Renal pelvis (tissue), 4 donors: ENCODE measurements around the gene SERPINE1. TPM values are rescaled to one million over a fixed set of nuclear protein-coding genes. Genes with fewer than 3 reads are reported as not detected.

ENCODE experiments used
- DNase-seq: peaks from one replicate; pipeline ENCODE4 v3.0.0-alpha.2; 2013
- polyA plus RNA-seq, 3 donors: library from polyadenylated mRNA; unstranded; fragments of 120-200 nt; gene quantifications; one replicate each; pipeline ENCODE4 v1.2.1, GENCODE V29; 2013; ENCODE audit not compliant: insufficient read length in 3 of 3

The SERPINE1 gene
- polyA plus RNA-seq, 3 donors: 0.86 to 1.3 (median 1.2) TPM

DNA sequence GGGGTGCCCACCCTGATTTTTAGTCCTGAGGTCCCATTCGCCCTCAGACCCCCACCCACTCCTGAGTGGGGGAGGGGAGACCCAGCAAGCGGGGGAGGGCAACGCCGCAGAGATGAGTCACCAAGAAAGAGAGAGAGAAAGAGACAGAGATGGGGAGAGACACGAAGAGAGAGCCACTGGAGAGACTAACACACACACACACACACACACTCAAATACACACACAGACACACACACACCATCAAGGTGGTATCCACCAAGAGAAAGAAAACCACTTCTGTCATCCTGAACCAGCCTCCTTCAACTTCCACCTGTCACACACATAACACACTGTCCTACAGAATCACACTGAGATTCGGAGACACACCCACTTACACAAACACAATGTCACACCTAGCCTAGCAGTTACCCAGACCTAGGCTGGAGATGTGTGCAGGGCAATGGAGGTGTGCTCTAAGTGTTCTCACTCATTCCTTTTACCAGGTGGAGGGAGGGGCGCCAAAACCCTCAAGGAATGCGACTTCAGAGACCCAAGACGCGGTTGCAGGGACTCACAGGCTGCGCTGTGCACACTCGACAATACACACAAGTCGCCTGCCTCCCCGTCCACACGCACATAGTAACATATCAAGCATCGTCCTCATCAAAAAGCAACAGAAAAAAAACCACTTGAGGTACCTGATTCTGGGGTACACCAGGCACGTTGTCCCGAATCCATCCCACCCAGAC lies 42.4 kb downstream of the SERPINE1 start:
- DNase-seq: no peak

DNA sequence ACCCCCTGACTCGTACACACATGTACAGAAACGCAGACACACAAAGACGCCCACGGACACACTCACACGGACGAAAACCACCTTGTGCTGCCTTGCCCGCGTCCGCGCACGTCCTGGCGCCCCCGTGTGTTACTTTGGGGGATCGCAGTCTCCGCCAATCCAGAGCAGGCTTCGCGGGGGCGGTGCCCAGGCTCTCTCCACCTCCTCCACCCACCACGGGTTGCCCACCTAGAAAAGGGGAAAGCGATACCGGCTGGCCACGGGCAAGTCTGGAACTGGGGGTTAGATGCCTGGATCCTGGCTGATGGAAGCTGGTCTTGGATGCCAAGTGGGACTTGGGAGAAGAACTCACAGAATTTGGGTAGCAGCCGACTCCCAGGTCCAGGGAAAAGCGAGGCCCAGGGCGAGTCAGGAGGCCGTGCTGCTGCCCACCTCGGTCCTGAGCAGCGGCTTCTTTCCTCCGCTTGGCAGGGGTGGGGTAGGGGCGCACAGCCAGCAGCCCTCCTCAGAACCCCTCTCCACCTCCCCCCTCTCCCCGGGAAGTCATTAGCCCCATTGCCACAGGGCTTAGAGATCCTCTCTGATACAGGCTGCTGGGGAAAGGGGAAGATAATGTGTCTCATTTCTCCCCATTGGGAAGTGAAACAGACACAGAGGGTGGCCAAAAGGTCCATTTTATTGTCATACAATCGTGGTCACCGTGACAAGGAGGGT lies 43.1 kb downstream of the SERPINE1 start:
- DNase-seq: no peak

DNA sequence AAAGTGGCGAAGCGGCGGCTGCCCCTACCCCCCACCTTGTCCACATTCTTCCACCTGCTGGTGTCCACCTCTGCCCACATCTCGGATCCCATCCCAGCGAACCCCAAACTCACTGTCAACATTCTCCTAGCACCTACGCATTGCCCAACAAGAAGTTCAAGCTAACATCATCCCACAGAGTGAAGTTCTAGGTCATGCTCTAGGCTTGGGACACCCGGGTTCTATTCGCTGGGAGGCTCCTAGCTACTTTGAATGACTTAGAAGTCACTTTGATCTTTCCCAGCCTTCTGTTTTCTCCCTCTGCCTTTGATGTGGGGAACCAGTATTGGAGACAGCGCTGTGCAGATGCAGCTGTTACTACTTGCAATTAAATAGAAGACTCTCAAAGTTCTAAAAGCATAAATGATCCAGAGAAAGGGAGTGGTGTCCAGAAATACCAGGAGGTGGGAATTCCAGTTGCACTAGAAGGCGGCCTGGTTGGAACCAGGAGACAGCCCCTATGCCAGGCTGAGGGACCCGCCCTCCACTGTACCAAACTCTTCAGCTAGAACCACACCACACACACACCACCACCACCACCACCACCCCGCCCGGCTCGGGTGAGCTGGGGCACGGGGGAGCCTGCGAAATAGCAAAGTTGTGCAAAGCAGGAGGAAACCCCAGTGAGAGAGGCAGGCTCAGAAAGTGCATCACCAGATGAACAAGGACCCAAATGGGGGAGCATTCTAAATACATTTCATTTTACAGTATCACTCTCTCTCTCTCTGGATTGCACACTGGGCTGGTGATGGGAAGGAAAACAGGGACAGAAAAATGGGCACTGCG lies 43.9 kb downstream of the SERPINE1 start:
- DNase-seq: no peak

- no peak for DNase-seq
Measured at GRCh38 chr7:101171442-101171837, 44.5 kb downstream of the SERPINE1 start.

DNA sequence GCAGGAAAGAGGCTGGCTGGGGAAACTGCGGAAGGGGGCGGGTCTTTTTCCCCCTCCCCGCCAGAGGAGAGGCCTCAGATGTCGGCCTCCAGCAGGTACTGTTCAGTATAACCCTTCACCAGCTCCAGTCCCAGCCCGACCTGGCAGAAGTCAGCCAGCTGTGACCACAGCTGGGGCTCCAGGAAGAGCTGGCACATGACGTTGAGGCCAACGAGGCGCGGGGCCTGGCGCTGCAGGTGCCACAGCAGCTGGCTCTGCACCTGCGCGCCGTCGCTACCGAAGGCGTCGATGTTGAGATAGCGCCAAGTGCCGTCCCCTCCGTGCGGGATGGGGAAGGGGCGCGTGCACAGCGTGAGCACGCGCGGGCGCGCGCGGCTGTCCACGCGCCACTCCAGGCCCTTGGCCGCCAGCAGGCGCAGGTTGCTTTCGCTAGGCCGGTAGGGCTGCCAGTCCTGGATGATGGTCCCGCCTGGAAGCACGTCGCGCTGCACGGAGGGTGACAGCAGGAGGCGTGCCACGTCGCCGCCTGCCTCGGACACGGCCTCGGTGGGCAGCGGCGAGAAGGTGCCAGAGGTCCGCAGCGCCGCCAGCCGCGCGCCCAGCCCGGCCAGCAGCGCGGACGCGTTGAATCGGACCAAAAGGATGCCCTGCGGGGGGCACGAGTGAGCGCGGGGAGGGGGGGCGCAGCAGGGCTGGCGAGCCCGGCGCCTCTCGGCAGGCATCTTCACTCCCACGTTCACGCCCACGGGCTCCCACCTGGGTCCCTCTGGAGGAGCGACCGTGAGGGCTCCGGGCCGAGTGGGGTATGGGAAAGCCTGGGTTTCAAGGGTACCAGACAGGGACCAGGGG lies 45.3 kb downstream of the SERPINE1 start:
- DNase-seq: no peak

- DNase-seq: no peak
Measured at GRCh38 chr7:101172854-101173751, 46.2 kb downstream of the SERPINE1 start.

DNA sequence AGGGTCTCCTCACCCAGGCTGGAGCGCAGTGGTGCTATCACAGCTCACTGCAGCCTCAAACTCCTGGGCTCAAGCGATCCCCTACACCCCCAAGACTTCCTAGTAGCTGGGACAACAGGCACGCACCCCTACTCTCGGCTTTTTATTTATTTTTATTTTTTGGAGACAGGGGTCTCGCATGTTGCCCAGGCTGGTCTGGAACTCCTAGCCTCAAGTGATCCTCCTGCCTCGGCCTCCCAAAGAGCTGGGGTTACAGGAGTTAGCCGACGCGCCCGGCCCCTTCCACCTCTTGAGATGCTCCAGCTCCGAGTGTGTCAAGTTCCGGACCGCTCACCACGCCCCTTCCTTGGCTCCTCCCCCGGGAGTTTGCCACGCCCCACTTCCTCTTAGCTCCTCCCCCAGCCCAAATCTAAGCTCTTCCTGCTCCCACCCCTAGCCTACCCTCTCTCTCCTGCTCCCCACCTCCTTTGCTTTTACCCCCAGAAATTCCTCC lies 46.9 kb downstream of the SERPINE1 start:
- no peak for DNase-seq

GRCh38 chr7:101174322-101174854 lies 47.5 kb downstream of the SERPINE1 start:
- DNase-seq: no peak

GRCh38 chr7:101175664-101176063 lies 48.8 kb downstream of the SERPINE1 start:
- DNase-seq: no peak

- no peak for DNase-seq
Measured at GRCh38 chr7:101177644-101178043, 50.7 kb downstream of the SERPINE1 start.

- DNase-seq: no peak
Measured at GRCh38 chr7:101179117-101179516, 52.2 kb downstream of the SERPINE1 start.

DNA sequence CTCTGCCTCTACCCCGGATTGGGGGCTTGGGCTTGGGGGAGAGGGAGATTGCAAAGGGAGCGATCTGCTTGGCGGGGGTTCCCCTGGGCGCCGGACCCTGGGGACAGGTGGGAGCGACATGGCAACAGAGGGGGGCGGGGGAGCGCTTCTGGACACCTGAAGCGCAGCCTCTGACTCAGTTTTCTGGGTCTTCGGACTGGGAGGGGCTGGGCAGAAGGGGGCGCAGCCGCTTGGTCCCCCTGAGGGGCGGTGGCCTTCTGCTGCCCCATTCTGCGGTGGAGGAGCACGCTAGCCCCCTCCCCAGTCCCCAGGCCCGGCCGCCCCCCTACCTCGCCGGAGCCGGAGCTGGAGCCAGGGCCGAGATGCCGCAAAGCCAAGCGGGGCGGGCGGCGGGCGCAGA lies 52.8 kb downstream of the SERPINE1 start:
- no peak for DNase-seq

- DNase-seq: no peak
Measured at GRCh38 chr7:101180130-101180755, 53.3 kb downstream of the SERPINE1 start, which contains the start of gene NAT16. Gene NAT16, minus strand, starts transcription at chr7:101180293. Its CDS starts 5,486 bp downstream, at chr7:101174807.

- no peak for DNase-seq
Measured at GRCh38 chr7:101185258-101185839, 58.4 kb downstream of the SERPINE1 start.

DNA sequence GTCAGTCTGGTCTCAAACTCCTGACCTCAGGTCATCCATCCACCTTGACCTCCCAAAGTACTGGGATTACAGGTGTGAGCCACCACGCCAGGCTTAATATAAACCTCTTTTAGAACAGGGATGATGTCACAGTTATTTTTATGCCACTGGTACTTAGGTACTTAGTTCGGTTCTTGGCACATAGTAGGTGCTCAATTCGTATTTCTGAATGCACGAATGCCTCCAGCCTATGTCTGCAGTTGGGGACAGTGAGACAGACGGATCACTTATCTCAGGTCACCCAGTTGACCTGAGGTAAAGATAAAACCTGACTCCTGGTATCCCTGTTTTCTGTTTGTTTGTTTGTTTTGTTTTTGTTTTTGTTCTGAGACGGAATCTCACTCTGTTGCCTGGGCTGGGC lies 59.3 kb downstream of the SERPINE1 start:
- DNase-seq: no peak

GRCh38 chr7:101186844-101187428 lies 60.0 kb downstream of the SERPINE1 start:
- no peak for DNase-seq
